GM18870 (cell line): ENCODE data around the gene ST6GALNAC4.

Experiments
- ATAC-seq: cut with Tn5 transposase; IDR thresholded peaks from one replicate; pipeline ENCODE4 v1.9.1; 2021; ENCODE audit warnings: moderate library complexity; ENCODE audit not compliant: unreplicated experiment

ST6GALNAC4 gene

DNA sequence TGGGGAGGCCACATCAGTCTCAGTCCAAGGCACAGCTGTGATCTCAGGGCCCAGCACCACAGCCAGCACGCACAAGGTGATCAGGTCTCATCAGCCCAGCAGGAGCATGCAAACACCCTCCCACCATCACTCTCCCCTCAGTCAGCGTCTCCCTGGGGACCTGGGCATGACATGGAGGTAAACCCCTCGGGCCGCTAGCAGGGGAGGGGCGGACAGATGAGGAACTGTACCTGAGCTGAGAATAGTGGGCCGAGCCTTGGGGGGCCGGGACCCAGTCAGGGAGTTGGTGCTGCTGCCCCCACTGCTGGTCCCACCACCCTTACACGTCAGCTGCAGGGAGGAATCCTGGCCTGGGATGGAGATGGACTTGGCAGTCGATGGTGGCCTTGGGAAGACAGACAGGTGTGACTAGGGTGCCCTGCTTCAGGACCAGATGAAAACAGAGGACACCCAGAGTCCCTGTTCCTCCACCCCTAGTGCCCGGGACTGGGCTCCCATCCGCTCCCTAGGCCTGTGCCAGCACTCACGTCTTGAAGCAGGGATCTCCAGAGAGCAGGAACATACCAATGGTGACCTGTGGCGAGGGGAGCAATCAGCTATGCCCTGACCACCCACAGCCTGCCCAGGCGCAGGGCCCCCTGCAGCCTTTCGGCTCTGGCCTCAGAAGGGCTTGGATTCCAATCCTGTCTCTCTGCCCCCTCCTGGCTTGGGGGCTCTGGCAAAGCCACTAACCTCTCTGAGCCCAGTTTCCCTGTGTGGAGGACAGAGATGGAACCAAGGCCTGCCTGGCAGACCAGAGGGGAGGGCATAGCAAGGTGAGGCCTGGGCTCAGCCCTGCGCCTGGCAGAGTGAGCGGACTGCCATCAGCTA, 31.2 kb upstream of the ST6GALNAC4 start:
- no peak for ATAC-seq

DNA sequence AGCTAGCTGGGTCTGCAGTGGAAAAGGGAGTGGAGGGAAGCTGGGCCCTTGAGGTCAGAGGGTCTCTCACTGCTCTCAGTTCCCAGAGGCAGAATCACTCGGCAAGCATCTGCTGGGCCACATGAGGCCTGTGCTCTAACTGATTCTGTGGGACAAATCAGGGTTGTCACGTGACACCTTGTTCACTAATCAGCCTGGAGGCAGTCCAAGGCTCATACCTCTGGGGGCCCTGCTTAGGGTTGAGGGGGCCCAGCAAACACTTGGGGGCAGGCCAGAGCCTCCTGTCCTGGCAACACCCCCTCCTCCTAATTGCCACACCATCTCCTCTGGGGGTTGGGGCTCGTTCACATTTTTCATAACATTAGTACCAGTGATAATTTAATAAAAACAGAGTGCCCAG, 29.9 kb upstream of the ST6GALNAC4 start:
- no peak for ATAC-seq

- ATAC-seq = no peak
Measured at GRCh38 chr9:127945942-127946341, 29.1 kb upstream of the ST6GALNAC4 start.

GRCh38 chr9:127945338-127945737, 28.5 kb upstream of the ST6GALNAC4 start:
- ATAC-seq = no peak

GRCh38 chr9:127944586-127945218, 27.9 kb upstream of the ST6GALNAC4 start:
- no peak for ATAC-seq

DNA sequence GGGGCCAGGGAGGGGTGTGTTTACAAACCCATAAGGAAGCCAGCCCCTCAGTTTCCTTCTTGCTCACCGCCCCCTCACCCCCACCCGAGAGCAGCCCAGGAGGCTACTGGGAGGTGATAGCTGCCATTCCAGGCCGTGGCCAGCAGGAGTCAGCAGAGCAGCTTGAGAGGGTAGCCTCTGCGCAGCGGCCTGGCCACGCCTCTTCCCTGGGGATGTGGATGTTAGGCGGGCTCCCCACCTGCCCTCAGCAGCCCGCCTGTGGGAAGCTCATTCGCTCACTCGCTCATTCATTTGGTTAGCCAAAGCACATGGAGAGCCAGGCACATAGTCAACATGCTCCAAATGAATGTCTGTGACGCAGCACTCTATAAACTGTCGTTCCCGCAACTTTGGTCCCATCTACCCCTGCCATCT, 26.9 kb upstream of the ST6GALNAC4 start:
- no peak for ATAC-seq

DNA sequence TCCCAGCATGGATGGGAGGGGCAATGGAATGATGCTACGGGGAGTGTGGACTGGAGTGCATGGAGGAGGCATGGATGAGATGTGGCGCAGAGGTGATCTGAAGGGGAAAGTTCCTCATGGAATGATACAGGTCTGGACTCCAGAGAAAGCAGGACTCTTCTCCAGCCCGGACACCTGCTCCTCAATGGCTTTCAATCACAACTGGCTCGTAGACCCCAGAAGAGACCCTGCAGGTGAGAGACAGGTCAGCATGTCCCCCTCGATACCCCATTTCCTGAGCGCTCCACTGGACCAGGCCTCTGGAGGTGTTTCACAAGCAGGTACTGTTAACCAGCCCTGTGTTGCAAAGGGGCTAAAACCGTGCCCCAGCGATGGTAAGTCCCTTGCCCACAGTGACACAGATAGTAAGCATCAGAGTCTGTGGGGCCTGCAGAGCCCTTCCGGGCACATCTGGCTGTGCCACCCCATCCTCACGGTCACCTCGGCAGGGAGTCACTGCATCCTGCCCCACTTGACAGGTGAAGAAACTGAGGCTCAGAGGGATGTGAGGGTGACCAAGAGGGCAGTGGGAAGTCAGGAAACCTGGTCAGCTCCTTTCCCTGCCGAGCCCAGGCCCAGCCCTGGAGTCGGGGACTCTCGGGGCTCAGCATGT, 26.3 kb upstream of the ST6GALNAC4 start:
- ATAC-seq = no peak

DNA sequence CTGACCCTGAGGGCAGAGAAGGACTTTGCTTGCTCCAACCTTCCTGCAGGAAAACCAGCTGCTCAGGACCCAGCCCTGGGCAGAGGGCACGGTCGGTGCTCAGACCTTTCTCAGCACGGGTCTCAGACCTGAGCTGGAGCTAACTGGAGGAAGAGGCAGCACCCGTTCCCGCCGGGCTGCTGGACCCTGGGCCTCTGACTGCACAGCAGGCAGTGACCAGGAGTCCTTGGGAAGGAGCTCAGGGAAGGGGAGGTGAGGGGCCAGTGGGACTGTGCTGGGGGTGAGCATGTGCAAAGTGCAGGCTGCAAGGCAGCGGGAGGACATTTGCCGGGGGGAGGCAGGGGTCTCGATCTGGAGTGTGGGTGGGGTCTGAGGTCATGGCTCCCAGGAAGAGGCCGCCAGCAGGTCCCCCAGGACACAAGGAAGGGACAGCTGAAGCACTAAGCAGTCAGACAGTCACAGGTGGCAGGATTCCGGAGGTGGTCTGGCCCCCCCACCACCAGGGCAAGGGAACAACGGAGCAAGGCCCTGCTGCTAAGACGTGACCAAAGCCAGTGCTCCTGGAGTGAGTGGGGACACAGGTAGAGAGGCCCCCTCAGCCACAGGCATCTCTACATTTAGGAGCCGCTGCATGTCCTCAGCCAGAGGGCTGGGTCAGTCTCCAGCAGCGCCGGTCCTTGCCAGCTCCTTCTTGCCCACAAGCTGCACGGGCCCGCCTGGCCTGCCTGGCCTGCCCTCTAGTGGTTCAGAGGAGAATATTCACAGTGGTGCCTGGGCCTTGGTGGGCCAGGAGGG, 25.6 kb upstream of the ST6GALNAC4 start:
- ATAC-seq = no peak

DNA sequence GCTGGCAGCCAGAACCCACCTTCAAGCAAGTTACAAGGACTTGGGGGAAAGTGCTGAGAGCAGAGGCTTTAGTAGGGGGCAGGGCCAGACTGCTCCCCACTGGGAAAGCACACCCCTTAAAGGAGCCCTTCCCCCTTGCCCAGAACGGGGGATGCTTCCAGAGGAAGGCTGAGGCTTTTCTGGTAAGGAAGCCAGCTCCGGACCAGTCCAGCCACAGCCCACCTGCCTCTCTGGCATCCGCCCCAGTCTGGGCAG, 25.0 kb upstream of the ST6GALNAC4 start:
- ATAC-seq = no peak

DNA sequence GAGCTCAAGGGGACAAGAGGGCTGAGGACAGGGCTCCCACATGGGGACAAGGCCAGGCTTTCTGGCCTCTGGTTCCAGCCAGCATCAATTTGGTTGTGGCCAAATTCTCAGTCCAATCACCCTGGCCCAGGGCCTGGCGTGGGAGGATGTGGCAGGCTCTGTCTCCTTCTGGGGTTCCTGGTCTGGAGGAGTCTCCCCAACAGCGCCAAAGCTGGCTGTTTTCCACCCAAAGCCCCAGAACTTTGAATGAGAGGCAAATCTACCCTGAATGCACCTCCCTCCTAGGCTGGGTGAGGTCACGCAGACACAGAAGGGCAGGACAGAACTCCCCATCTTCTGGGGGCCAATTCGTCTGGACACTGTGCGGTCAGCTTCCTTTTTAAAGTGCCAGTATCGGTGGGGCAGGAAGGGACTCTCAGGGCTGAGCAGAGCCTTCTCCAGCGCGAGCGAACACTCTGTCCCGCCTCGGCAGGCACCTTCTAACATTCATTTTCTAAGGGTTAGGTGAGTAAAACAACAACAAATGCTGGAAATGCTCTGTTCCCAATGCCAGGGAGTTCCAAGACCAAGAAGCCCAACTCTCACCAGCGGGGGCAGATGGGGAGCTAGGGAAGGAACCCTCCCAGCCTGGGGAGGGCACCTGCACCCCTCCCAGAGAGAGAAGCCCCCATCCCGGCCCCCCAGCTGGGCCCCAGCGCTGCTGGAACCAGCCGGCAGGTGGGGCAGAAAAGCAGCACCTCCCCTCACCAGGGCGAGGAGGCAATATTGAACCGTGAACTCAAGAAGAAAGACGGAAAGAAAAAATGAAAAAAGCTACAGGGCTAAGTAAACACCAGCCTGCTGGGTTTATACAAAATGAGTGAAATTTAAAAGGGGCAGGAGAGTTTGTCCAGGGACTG, 24.5 kb upstream of the ST6GALNAC4 start:
- ATAC-seq = no peak

- ATAC-seq = no peak
Measured at GRCh38 chr9:127940593-127940992, 23.8 kb upstream of the ST6GALNAC4 start.

DNA sequence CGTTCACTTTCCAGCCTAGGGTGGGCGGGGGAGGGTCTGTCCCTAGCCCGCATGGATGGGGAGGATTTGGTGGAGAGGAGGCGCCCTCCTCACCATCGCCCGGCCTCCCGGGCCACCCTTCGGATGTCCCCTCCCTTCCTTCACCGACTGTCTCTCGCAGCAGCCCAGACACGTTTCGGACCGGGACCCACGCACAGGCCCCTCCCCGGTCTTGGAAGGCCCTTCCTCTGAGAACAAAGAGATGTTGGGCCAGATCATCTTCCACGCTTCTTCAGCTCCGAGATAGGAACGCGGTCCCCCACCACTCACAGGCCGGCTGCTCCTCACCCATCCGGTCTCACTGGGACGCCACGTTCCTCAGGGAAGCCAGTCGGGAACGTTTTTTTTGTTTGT, 21.5 kb upstream of the ST6GALNAC4 start:
- ATAC-seq = no peak

- peak; percentile 59 for ATAC-seq
Measured at GRCh38 chr9:127937388-127938297, 20.8 kb upstream of the ST6GALNAC4 start, which contains the start of gene DPM2. TSS of gene DPM2 (minus strand) at chr9:127937854. CDS start at chr9:127937820, 34 bp downstream.

GRCh38 chr9:127937056-127937387, 20.2 kb upstream of the ST6GALNAC4 start:
- no peak for ATAC-seq

DNA sequence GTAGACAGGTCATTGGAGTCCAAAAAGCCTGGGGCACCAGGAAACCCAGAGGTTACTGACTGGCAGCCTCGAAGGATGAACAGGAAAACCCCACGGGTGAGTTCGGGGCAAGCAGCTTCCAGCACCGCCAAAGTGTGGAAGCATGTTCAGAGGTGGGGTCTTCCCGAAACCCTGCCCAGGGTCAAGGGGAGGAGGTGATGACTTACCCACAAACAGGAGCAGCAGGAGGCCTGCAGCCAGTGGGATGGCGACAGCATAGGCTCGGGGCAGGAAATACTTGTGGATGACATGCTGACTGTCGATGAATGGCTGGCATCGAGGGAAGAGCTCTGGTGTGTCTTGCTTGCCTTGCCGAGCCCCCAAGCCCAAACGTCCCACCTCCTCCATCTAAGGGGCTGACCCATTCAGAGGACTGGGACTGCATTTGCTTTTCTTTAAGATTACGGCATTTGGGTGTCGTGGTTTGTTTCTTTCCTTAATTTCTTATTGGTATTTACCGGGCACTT, 19.6 kb upstream of the ST6GALNAC4 start:
- no peak for ATAC-seq

DNA sequence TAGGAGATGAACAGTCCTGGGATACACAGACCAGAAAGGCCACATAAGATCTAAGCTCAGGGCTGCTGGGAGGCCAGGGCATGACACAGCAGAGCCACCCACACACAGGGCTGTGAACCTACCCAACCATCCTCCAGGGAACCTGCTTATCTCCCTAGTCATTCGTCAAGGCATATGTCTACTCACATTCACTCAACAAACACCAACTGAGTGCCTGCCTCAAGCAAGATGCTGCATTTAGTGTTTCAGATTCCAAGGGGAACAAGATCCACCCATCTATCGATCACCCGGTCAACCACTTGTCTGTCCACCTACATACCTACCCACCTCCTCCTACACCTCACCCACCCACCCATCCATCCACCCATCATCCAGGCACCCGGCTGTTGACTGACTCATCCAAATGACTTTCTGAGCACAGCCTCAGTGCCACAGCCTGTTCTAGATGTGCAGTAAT, 19.0 kb upstream of the ST6GALNAC4 start:
- ATAC-seq = no peak

DNA sequence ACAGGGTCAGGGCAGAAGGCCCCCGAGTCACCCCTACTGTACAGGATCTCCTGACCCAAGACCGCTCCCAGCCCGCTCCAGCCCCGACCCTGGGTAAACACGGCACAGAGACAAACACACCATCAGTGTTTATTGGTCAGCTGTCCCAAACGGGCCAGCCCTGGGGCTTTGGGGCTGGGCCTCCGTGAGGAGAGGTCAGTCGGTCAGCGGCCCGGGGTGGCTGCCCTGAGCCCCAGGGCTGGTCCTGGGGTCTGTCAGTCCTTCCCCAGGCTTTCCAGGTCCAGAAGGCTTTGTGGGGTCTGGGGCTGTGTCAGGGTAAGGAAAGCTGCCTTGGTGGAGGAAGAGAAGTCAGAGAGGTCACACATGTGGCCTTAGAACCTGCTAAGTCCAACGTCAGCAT, 18.1 kb upstream of the ST6GALNAC4 start:
- no peak for ATAC-seq

- no peak for ATAC-seq
Measured at GRCh38 chr9:127934248-127934647, 17.4 kb upstream of the ST6GALNAC4 start.
